G401.6 (cell line): Measurements from ENCODE around the gene MAPKAPK2.

Source experiments
- FAIRE-seq: peaks from 2 replicates; lab custom pipeline; 2012; peaks lifted over from hg19 to GRCh38; lab: Jason Lieb, UNC

The MAPKAPK2 gene

GRCh38 chr1:206722751-206723461 lies 38.2 kb downstream of the MAPKAPK2 start:
- no peak for FAIRE-seq

- FAIRE-seq, result no peak
Observed at GRCh38 chr1:206723462-206723804, 38.7 kb downstream of the MAPKAPK2 start.

- no peak for FAIRE-seq
Observed at GRCh38 chr1:206723805-206724472, 39.2 kb downstream of the MAPKAPK2 start.

- no peak for FAIRE-seq
Observed at GRCh38 chr1:206725109-206725963, 40.6 kb downstream of the MAPKAPK2 start.

GRCh38 chr1:206727981-206728696 lies 43.4 kb downstream of the MAPKAPK2 start:
- FAIRE-seq, result no peak

GRCh38 chr1:206728697-206728987 lies 43.9 kb downstream of the MAPKAPK2 start:
- FAIRE-seq, result no peak

- no peak for FAIRE-seq
Observed at GRCh38 chr1:206729050-206729449, 44.3 kb downstream of the MAPKAPK2 start.

- FAIRE-seq, result no peak
Observed at GRCh38 chr1:206729507-206729906, 44.8 kb downstream of the MAPKAPK2 start.

GRCh38 chr1:206732508-206732907 lies 47.8 kb downstream of the MAPKAPK2 start:
- FAIRE-seq, result no peak

GRCh38 chr1:206732992-206733391 lies 48.3 kb downstream of the MAPKAPK2 start:
- FAIRE-seq, result no peak

GRCh38 chr1:206734499-206735142 lies 49.9 kb downstream of the MAPKAPK2 start:
- no peak for FAIRE-seq

GRCh38 chr1:206735553-206736031 lies 50.9 kb downstream of the MAPKAPK2 start:
- no peak for FAIRE-seq

- no peak for FAIRE-seq
Observed at GRCh38 chr1:206736878-206737728, 52.4 kb downstream of the MAPKAPK2 start.

- FAIRE-seq, result no peak
Observed at GRCh38 chr1:206737729-206738201, 53.1 kb downstream of the MAPKAPK2 start.

- no peak for FAIRE-seq
Observed at GRCh38 chr1:206738370-206739366, 54.0 kb downstream of the MAPKAPK2 start.

- no peak for FAIRE-seq
Observed at GRCh38 chr1:206739411-206740076, 54.8 kb downstream of the MAPKAPK2 start.

- FAIRE-seq, result no peak
Observed at GRCh38 chr1:206741142-206741701, 56.5 kb downstream of the MAPKAPK2 start.

GRCh38 chr1:206742719-206743383 lies 58.1 kb downstream of the MAPKAPK2 start:
- FAIRE-seq, result no peak
